GM23338 (cell line): ENCODE data around the gene NT5DC3. TPM values are rescaled to one million over a fixed set of nuclear protein-coding genes. Genes with fewer than 3 reads are reported as not detected.

Source experiments
- ATAC-seq: fragments of 200-7000 bp; cut with Tn5 transposase; 3 replicates; pipeline ENCODE4 v1.9.1; 2020
- DNase-seq: peaks from one replicate; pipeline ENCODE4 v3.0.0-alpha.2; 2015; ENCODE audit warnings: low spot score
- H2AFZ ChIP-seq: fragments of 200-600 bp; sonication (generic); 2 replicates; pipeline ENCODE4 v1.8.0; 2016; ENCODE audit warnings: antibody characterized with exemption, mild to moderate bottlenecking, moderate library complexity
- H3F3A ChIP-seq: fragments of 200-600 bp; sonication (generic); replicated peaks from 2 replicates; pipeline ENCODE4 v1.8.0; 2017; ENCODE audit warnings: antibody characterized with exemption, mixed run types, low read depth
- H3K27ac ChIP-seq: fragments of 200-600 bp; sonication (generic); 2 replicates; pipeline ENCODE4 v1.6.1; 2016; ENCODE audit warnings: low read depth
- H3K27me3 ChIP-seq: fragments of 200-600 bp; sonication (generic); 2 replicates; pipeline ENCODE4 v1.8.0; 2016; ENCODE audit warnings: mild to moderate bottlenecking, mixed run types, moderate library complexity; ENCODE audit not compliant: insufficient read depth
- H3K36me3 ChIP-seq: fragments of 200-600 bp; sonication (generic); 2 replicates; pipeline ENCODE4 v1.8.0; 2016; ENCODE audit warnings: mild to moderate bottlenecking; ENCODE audit not compliant: insufficient read depth
- H3K4me1 ChIP-seq: fragments of 200-600 bp; sonication (generic); 2 replicates; pipeline ENCODE4 v1.8.0; 2016; ENCODE audit warnings: mild to moderate bottlenecking, moderate library complexity; ENCODE audit not compliant: insufficient read depth
- H3K4me2 ChIP-seq: fragments of 200-600 bp; sonication (generic); 2 replicates; pipeline ENCODE4 v1.7.1; 2017; ENCODE audit warnings: mixed run types
- H3K4me3 ChIP-seq: fragments of 200-600 bp; sonication (generic); 2 replicates; pipeline ENCODE4 v1.6.1; 2016; ENCODE audit warnings: mixed run types
- H3K79me2 ChIP-seq: fragments of 200-600 bp; sonication (generic); replicated peaks from 2 replicates; pipeline ENCODE4 v1.8.0; 2017; ENCODE audit warnings: mild to moderate bottlenecking; ENCODE audit not compliant: insufficient read depth
- H3K9me2 ChIP-seq: fragments of 200-600 bp; sonication (generic); 2 replicates; pipeline ENCODE4 v1.8.0; 2017; ENCODE audit not compliant: insufficient read depth
- H4K20me1 ChIP-seq: fragments of 200-600 bp; sonication (generic); replicated peaks from 2 replicates; pipeline ENCODE4 v1.8.0; 2017; ENCODE audit warnings: mild to moderate bottlenecking; ENCODE audit not compliant: insufficient read depth
- H3K27ac Mint-ChIP-seq: 2 replicates; pipeline ENCODE4 v1.8.0; 2020; ENCODE audit warnings: inconsistent platforms, mild to moderate bottlenecking, moderate library complexity, mixed read lengths
- H3K27me3 Mint-ChIP-seq: 3 replicates; pipeline ENCODE4 v1.8.0; 2022; ENCODE audit warnings: low read depth, mild to moderate bottlenecking, moderate library complexity, mixed read lengths, inconsistent platforms; ENCODE audit not compliant: insufficient read depth, poor library complexity
- H3K36me3 Mint-ChIP-seq: 3 replicates; pipeline ENCODE4 v1.8.0; 2021; ENCODE audit warnings: low read depth, mild to moderate bottlenecking, inconsistent platforms, moderate library complexity, mixed read lengths
- H3K4me1 Mint-ChIP-seq: 3 replicates; pipeline ENCODE4 v1.8.0; 2020; ENCODE audit warnings: mild to moderate bottlenecking, inconsistent platforms, mixed read lengths
- H3K4me3 Mint-ChIP-seq: 3 replicates; pipeline ENCODE4 v1.8.0; 2021; ENCODE audit warnings: moderate library complexity, mild to moderate bottlenecking, inconsistent platforms, mixed read lengths
- H3K9me3 Mint-ChIP-seq: 3 replicates; pipeline ENCODE4 v1.8.0; 2020; ENCODE audit warnings: moderate library complexity, mild to moderate bottlenecking, inconsistent platforms, mixed read lengths
- EZH2 ChIP-seq: fragments of 200-600 bp; sonication (generic); IDR thresholded peaks from one replicate; pipeline ENCODE4 v1.8.0; 2017; ENCODE audit warnings: antibody characterized with exemption, mild to moderate bottlenecking, low read depth; ENCODE audit not compliant: unreplicated experiment
- EZH2phosphoT487 ChIP-seq: fragments of 200-600 bp; sonication (generic); IDR thresholded peaks from one replicate; pipeline ENCODE4 v1.8.1; 2018; ENCODE audit warnings: antibody characterized with exemption; ENCODE audit not compliant: unreplicated experiment
- JUNB ChIP-seq: IDR thresholded peaks from one replicate; pipeline ENCODE4 v1.6.1; 2016; ENCODE audit warnings: antibody characterized with exemption; ENCODE audit not compliant: unreplicated experiment
- POLR2AphosphoS5 ChIP-seq: IDR thresholded peaks from 2 replicates; pipeline ENCODE4 v1.6.1; 2016; ENCODE audit warnings: antibody characterized with exemption, low read depth
- STAT1 ChIP-seq: IDR thresholded peaks from one replicate; pipeline ENCODE4 v1.6.1; 2016; ENCODE audit warnings: antibody characterized with exemption; ENCODE audit not compliant: unreplicated experiment
- ZNF114 ChIP-seq: fragments of 250-450 bp; sonication (Bioruptor Pico); IDR thresholded peaks from 2 replicates; pipeline ENCODE4 v1.5.0; 2020; ENCODE audit warnings: mild to moderate bottlenecking, moderate library complexity
- polyA plus RNA-seq: library from polyadenylated mRNA; unstranded; fragments of >200 nt; fragmentation: Nextera tagmentation; extraction: Ambion mirVana; gene quantifications from 2 replicates; pipeline ENCODE4 v1.2.1, GENCODE V29; 2016
- total RNA-seq: library from RNA; depleted of rRNA; stranded (reverse); fragments of >200 nt; shearing (Covaris generic); gene quantifications from 2 replicates; pipeline ENCODE4 v1.2.3, GENCODE V29; 2014
- TF ChIP-seq, protein P1 (sequence below): fragments of 250-450 bp; sonication (Bioruptor Pico); IDR thresholded peaks from 2 replicates; pipeline ENCODE4 v1.5.0; 2020; ENCODE audit warnings: mild to moderate bottlenecking, moderate library complexity
- TF ChIP-seq, protein P2 (sequence below): IDR thresholded peaks from 2 replicates; pipeline ENCODE4 v1.6.1; 2016; ENCODE audit warnings: antibody characterized with exemption
- TF ChIP-seq, protein P3 (sequence below), 2 experiments: fragments of 200-600 bp in 1 of 2; sonication (generic) in 1 of 2; conservative IDR thresholded peaks; 2 replicates each; pipeline versions ENCODE4 v1.5.1 to v1.6.1; 2016 to 2017; ENCODE audit warnings: antibody characterized with exemption in 2 of 2, low read depth in 2 of 2, mild to moderate bottlenecking in 2 of 2, moderate library complexity in 1 of 2

NT5DC3 gene
- total and polyA plus RNA-seq, 2 experiments from 2014 or later = 2.2 to 12.5 TPM

DNA sequence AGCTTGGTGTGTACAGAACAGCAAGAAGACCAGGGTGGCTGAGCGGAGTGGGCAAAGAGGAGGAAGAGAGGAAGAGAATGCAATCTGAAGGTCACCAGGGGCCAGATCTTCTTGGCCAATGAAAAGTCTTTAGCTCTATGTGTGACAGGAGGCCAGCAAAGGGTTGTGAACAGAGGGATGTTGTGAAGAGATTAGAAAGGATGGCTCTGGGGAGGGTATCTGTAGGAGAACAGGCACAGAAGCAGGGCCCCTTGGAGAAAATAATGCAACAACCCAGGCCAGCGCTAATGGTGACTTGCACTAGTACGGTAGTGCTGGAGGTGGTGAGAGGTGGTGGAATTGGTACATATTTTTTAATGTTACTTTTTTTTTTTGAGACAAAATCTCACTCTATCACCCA lies 97.2 kb downstream of the NT5DC3 start:
- ATAC-seq = no peak
- Mint-ChIP-seq H3K4me3 (no peak overlapping the region), H3K27me3 (peaks cover 4% of the 10 kb centered on the region), H3K27ac (no peak overlapping the region), H3K36me3 (no peaks in the 10 kb centered on the region), H3K4me1 (peaks cover 7% of the 10 kb centered on the region; the same call in 2 of the 3 replicates), H3K9me3 (peaks cover 3% of the 10 kb centered on the region; the same call in 2 of the 3 replicates)
- no peak overlapping the region for H2AFZ ChIP-seq
- no peaks in the 10 kb centered on the region for H3K36me3 ChIP-seq
- no peaks in the 10 kb centered on the region for H4K20me1 ChIP-seq
- H3K27ac ChIP-seq = no peak overlapping the region
- TF ChIP-seq JUNB (no peak), EZH2 (no peak), POLR2AphosphoS5 (no peak), EZH2phosphoT487 (no peak), STAT1 (no peak), ZNF114 (CRISPR knock-in tag) (no peak)
- TF ChIP-seq, protein P1, sequence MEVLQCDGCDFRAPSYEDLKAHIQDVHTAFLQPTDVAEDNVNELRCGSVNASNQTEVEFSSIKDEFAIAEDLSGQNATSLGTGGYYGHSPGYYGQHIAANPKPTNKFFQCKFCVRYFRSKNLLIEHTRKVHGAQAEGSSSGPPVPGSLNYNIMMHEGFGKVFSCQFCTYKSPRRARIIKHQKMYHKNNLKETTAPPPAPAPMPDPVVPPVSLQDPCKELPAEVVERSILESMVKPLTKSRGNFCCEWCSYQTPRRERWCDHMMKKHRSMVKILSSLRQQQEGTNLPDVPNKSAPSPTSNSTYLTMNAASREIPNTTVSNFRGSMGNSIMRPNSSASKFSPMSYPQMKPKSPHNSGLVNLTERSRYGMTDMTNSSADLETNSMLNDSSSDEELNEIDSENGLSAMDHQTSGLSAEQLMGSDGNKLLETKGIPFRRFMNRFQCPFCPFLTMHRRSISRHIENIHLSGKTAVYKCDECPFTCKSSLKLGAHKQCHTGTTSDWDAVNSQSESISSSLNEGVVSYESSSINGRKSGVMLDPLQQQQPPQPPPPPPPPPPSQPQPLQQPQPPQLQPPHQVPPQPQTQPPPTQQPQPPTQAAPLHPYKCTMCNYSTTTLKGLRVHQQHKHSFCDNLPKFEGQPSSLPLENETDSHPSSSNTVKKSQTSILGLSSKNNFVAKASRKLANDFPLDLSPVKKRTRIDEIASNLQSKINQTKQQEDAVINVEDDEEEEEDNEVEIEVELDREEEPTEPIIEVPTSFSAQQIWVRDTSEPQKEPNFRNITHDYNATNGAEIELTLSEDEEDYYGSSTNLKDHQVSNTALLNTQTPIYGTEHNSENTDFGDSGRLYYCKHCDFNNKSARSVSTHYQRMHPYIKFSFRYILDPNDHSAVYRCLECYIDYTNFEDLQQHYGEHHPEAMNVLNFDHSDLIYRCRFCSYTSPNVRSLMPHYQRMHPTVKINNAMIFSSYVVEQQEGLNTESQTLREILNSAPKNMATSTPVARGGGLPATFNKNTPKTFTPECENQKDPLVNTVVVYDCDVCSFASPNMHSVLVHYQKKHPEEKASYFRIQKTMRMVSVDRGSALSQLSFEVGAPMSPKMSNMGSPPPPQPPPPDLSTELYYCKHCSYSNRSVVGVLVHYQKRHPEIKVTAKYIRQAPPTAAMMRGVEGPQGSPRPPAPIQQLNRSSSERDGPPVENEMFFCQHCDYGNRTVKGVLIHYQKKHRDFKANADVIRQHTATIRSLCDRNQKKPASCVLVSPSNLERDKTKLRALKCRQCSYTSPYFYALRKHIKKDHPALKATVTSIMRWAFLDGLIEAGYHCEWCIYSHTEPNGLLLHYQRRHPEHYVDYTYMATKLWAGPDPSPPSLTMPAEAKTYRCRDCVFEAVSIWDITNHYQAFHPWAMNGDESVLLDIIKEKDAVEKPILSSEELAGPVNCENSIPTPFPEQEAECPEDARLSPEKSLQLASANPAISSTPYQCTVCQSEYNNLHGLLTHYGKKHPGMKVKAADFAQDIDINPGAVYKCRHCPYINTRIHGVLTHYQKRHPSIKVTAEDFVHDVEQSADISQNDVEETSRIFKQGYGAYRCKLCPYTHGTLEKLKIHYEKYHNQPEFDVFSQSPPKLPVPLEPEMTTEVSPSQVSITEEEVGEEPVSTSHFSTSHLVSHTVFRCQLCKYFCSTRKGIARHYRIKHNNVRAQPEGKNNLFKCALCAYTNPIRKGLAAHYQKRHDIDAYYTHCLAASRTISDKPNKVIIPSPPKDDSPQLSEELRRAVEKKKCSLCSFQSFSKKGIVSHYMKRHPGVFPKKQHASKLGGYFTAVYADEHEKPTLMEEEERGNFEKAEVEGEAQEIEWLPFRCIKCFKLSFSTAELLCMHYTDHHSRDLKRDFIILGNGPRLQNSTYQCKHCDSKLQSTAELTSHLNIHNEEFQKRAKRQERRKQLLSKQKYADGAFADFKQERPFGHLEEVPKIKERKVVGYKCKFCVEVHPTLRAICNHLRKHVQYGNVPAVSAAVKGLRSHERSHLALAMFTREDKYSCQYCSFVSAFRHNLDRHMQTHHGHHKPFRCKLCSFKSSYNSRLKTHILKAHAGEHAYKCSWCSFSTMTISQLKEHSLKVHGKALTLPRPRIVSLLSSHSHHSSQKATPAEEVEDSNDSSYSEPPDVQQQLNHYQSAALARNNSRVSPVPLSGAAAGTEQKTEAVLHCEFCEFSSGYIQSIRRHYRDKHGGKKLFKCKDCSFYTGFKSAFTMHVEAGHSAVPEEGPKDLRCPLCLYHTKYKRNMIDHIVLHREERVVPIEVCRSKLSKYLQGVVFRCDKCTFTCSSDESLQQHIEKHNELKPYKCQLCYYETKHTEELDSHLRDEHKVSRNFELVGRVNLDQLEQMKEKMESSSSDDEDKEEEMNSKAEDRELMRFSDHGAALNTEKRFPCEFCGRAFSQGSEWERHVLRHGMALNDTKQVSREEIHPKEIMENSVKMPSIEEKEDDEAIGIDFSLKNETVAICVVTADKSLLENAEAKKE (CRISPR knock-in tag) = no peak
- TF ChIP-seq, protein P2, sequence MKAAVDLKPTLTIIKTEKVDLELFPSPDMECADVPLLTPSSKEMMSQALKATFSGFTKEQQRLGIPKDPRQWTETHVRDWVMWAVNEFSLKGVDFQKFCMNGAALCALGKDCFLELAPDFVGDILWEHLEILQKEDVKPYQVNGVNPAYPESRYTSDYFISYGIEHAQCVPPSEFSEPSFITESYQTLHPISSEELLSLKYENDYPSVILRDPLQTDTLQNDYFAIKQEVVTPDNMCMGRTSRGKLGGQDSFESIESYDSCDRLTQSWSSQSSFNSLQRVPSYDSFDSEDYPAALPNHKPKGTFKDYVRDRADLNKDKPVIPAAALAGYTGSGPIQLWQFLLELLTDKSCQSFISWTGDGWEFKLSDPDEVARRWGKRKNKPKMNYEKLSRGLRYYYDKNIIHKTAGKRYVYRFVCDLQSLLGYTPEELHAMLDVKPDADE = no peak
- TF ChIP-seq, protein P3, sequence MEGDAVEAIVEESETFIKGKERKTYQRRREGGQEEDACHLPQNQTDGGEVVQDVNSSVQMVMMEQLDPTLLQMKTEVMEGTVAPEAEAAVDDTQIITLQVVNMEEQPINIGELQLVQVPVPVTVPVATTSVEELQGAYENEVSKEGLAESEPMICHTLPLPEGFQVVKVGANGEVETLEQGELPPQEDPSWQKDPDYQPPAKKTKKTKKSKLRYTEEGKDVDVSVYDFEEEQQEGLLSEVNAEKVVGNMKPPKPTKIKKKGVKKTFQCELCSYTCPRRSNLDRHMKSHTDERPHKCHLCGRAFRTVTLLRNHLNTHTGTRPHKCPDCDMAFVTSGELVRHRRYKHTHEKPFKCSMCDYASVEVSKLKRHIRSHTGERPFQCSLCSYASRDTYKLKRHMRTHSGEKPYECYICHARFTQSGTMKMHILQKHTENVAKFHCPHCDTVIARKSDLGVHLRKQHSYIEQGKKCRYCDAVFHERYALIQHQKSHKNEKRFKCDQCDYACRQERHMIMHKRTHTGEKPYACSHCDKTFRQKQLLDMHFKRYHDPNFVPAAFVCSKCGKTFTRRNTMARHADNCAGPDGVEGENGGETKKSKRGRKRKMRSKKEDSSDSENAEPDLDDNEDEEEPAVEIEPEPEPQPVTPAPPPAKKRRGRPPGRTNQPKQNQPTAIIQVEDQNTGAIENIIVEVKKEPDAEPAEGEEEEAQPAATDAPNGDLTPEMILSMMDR (conservative IDR thresholded peaks at IDR 0.05; ENCODE audit: low read depth in 2 of 2) = no peak
- no peak overlapping the region for H3K4me3 ChIP-seq
- no peaks in the 10 kb centered on the region for H3K27me3 ChIP-seq
- H3K9me2 ChIP-seq = no peaks in the 10 kb centered on the region; the same call in 1 of the 2 replicates
- no peaks in the 10 kb centered on the region for H3K4me1 ChIP-seq
- H3K4me2 ChIP-seq = no peak overlapping the region
- no peaks in the 10 kb centered on the region for H3F3A ChIP-seq
- no peaks in the 10 kb centered on the region for H3K79me2 ChIP-seq
- no peak for DNase-seq
